Omental fat pad (tissue), 4 donors: ENCODE results near the gene ACOT13. TPM values are rescaled to one million over a fixed set of nuclear protein-coding genes. Genes with fewer than 3 reads are reported as not detected.
"Not testable (repeated sequence)": the region's sequence is repeated elsewhere in the genome, so short reads cannot be mapped to it uniquely, and the experiment has no call there.

Experiments used
- ATAC-seq: fragments of 150-250 bp; one replicate; pipeline ENCODE4 v1.9.1; 2016; ENCODE audit warnings: mild to moderate bottlenecking, moderate library complexity; ENCODE audit not compliant: low FRiP score
- DNase-seq: peaks from one replicate; pipeline ENCODE4 v3.0.0-alpha.2; 2019; ENCODE audit warnings: low spot score
- CTCF ChIP-seq, 3 donors: fragments of 450-650 bp; IDR thresholded peaks; one replicate each; pipeline ENCODE4 v1.5.1; 2016 to 2017; ENCODE audit warnings: antibody characterized with exemption in 3 of 3, mild to moderate bottlenecking in 3 of 3, moderate library complexity in 2 of 3
- total RNA-seq, 4 donors: library from RNA; depleted of rRNA; stranded (reverse); fragments of >200 nt; gene quantifications; one replicate each; pipeline ENCODE4 v1.1.0, GENCODE V29; 2016

ACOT13 gene
- total RNA-seq, 4 donors from 2014 or later: 5.8 to 10.4 (median 7.7) TPM

- ATAC-seq (no peak), DNase-seq (no peak)
- TF ChIP-seq CTCF (IDR thresholded peaks at IDR 0.05): no peak
Observed at GRCh38 chr6:24632573-24632972, 34.3 kb upstream of the ACOT13 start.

GRCh38 chr6:24636681-24637080 is 30.2 kb upstream of the ACOT13 start:
- no peak for TF ChIP-seq CTCF (IDR thresholded peaks at IDR 0.05)
- no peak for ATAC-seq
- no peak for DNase-seq

- no peak for ATAC-seq
- TF ChIP-seq CTCF (IDR thresholded peaks at IDR 0.05): no peak
Observed at GRCh38 chr6:24640166-24640565, 26.7 kb upstream of the ACOT13 start.

GRCh38 chr6:24640631-24641030 is 26.2 kb upstream of the ACOT13 start:
- not testable (repeated sequence) for ATAC-seq, DNase-seq

More at GRCh38 chr6:24640166-24640565, 26.7 kb upstream of the ACOT13 start:
- no peak for DNase-seq

- DNase-seq: no peak
- TF ChIP-seq CTCF (IDR thresholded peaks at IDR 0.05): no peak
- no peak for ATAC-seq
Observed at GRCh38 chr6:24642061-24642460, 24.8 kb upstream of the ACOT13 start.

- DNase-seq: no peak
- no peak for ATAC-seq
- no peak for TF ChIP-seq CTCF (IDR thresholded peaks at IDR 0.05)
Observed at GRCh38 chr6:24643920-24644319, 23.0 kb upstream of the ACOT13 start.

- TF ChIP-seq CTCF (IDR thresholded peaks at IDR 0.05): no peak
- ATAC-seq: no peak
- no peak for DNase-seq
Observed at GRCh38 chr6:24644377-24644776, 22.5 kb upstream of the ACOT13 start.

GRCh38 chr6:24646771-24647170 is 20.1 kb upstream of the ACOT13 start:
- ATAC-seq (peak; percentile 58), DNase-seq (no peak)
- no peak for TF ChIP-seq CTCF (IDR thresholded peaks at IDR 0.05)
